ENCODE measurements around the gene SIRT4.

SIRT4 gene

DNA sequence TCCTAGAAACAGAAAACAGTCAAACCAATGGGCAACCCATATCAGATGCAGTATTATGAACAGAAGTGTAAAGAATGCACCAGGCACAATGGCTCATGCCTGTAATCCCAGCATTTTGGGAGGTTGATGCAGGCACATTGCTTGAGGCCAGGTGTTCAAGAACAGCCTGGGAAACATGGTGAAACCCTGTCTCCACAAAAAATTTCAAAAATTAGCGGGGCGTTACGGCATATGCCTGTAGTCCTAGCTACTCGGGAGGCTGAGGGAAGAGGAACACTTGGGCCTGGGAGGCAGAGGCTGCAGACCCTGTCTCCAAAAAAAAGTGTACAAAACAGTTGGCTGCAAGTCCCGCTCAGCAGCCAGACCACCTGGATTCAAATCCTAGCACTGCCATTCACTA, 41.5 kb upstream of the SIRT4 start:
- TF ChIP-seq, protein P1, sequence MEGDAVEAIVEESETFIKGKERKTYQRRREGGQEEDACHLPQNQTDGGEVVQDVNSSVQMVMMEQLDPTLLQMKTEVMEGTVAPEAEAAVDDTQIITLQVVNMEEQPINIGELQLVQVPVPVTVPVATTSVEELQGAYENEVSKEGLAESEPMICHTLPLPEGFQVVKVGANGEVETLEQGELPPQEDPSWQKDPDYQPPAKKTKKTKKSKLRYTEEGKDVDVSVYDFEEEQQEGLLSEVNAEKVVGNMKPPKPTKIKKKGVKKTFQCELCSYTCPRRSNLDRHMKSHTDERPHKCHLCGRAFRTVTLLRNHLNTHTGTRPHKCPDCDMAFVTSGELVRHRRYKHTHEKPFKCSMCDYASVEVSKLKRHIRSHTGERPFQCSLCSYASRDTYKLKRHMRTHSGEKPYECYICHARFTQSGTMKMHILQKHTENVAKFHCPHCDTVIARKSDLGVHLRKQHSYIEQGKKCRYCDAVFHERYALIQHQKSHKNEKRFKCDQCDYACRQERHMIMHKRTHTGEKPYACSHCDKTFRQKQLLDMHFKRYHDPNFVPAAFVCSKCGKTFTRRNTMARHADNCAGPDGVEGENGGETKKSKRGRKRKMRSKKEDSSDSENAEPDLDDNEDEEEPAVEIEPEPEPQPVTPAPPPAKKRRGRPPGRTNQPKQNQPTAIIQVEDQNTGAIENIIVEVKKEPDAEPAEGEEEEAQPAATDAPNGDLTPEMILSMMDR (IDR thresholded peaks at IDR 0.05; ENCODE audit: insufficient read depth, low read depth, low read length, missing control alignments), result no peak
- DNase-seq (ENCODE audit: low read depth), result no peak

GRCh38 chr12:120261951-120262851, 39.9 kb upstream of the SIRT4 start:
- H3K4me3 ChIP-seq (ENCODE audit: low read depth, low read length), result no peak overlapping the region
- TF ChIP-seq, protein P1 (IDR thresholded peaks at IDR 0.05; ENCODE audit: insufficient read depth, low read depth, low read length, missing control alignments), result no peak
- DNase-seq (ENCODE audit: low read depth), result no peak

More for the DNA sequence above, 41.5 kb upstream of the SIRT4 start:
- H3K4me3 ChIP-seq (ENCODE audit: low read depth, low read length), result no peak overlapping the region

- H3K4me3 ChIP-seq (ENCODE audit: low read depth, low read length), result no peak overlapping the region
- no peak for DNase-seq (ENCODE audit: low read depth)
- TF ChIP-seq, protein P1 (IDR thresholded peaks at IDR 0.05; ENCODE audit: insufficient read depth, low read depth, low read length, missing control alignments), result no peak
Observed at GRCh38 chr12:120262852-120263747, 39.0 kb upstream of the SIRT4 start.

GRCh38 chr12:120263748-120264085, 38.4 kb upstream of the SIRT4 start:
- no peak overlapping the region for H3K4me3 ChIP-seq (ENCODE audit: low read depth, low read length)
- TF ChIP-seq, protein P1 (IDR thresholded peaks at IDR 0.05; ENCODE audit: insufficient read depth, low read depth, low read length, missing control alignments), result no peak
- no peak for DNase-seq (ENCODE audit: low read depth)

GRCh38 chr12:120264086-120264903, 37.8 kb upstream of the SIRT4 start:
- no peak for DNase-seq (ENCODE audit: low read depth)
- TF ChIP-seq, protein P1 (IDR thresholded peaks at IDR 0.05; ENCODE audit: insufficient read depth, low read depth, low read length, missing control alignments), result no peak
- H3K4me3 ChIP-seq (ENCODE audit: low read depth, low read length), result no peak overlapping the region

DNA sequence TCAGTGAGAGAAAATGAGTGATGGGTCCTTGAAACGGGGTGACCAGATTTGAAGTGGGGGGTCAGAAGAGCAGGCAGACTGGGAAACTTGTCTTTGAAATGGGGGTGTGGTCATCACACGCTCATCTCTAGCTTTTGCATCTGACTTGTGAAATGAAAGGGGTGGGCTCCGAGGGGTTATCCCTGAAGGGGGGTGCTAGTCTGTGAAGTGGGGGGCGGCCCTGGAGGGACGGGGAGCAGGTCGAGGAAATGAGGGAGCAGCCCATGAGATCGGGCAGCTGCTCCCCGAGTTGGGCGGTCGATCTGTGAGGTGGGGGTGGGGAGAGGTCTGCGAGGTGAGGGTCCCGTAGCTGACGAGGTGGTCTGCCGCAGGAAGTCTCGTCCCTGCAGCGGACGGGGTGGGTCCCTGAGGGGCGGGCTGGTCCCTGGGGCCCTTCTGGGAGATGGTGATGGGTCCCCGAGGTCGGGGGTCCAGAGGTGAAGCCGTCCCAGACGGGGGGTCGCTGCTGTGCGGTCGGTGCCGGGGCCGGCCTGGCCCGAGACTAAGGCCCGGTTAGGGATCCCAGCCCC, 37.1 kb upstream of the SIRT4 start:
- TF ChIP-seq, protein P1 (IDR thresholded peaks at IDR 0.05; ENCODE audit: insufficient read depth, low read depth, low read length, missing control alignments), result no peak
- peak overlapping the region; percentile 60 for H3K4me3 ChIP-seq (ENCODE audit: low read depth, low read length)
- no peak for DNase-seq (ENCODE audit: low read depth)
